PC-9 (cell line): ENCODE measurements around the gene ABCA8. TPM values are rescaled to one million over a fixed set of nuclear protein-coding genes. Genes with fewer than 3 reads are reported as not detected.

Experiments used
- BruUV-seq: library from RNA; stranded (reverse); fragments of 400-500 nt; replicated peaks from 2 replicates; lab custom pipeline; 2021; lab: Mats Ljungman, UMichigan
- CTCF ChIA-PET: fragments of 300-600 bp; sonication (Branson Sonifier 250); formaldehyde crosslinking; loops from one replicate; lab custom pipeline; 2022; ENCODE audit warnings: antibody characterized with exemption; lab: Charles Lee
- POLR2A ChIA-PET: fragments of 300-600 bp; sonication (Branson Sonifier 250); formaldehyde crosslinking; loops from one replicate; lab custom pipeline; 2022; ENCODE audit warnings: antibody characterized with exemption; ENCODE audit not compliant: unreplicated experiment; lab: Charles Lee
- DNase-seq, 2 experiments: peaks; one replicate each; pipeline versions ENCODE4 v3.0.0 to v3.0.0-alpha.2; 2015 to 2022; ENCODE audit warnings: mixed read lengths in 1 of 2
- H2AFZ ChIP-seq: fragments of 200-600 bp; sonication (generic); 2 replicates; pipeline ENCODE4 v1.8.1; 2017; ENCODE audit warnings: antibody characterized with exemption
- H3F3A ChIP-seq: fragments of 200-600 bp; sonication (generic); 2 replicates; pipeline ENCODE4 v1.8.1; 2017; ENCODE audit warnings: antibody characterized with exemption, mild to moderate bottlenecking, low read depth; ENCODE audit not compliant: insufficient read depth
- H3K27ac ChIP-seq: fragments of 200-600 bp; sonication (generic); 2 replicates; pipeline ENCODE4 v1.6.1; 2016; ENCODE audit warnings: mixed run types
- H3K27me3 ChIP-seq: fragments of 200-600 bp; sonication (generic); 2 replicates; pipeline ENCODE4 v1.6.1; 2016; ENCODE audit warnings: low read depth, mixed run types; ENCODE audit not compliant: insufficient read depth
- H3K36me3 ChIP-seq: fragments of 200-600 bp; sonication (generic); 2 replicates; pipeline ENCODE4 v1.6.1; 2016; ENCODE audit warnings: low read depth, mixed run types
- H3K4me1 ChIP-seq: fragments of 200-600 bp; sonication (generic); replicated peaks from 2 replicates; pipeline ENCODE4 v1.6.1; 2016; ENCODE audit warnings: mixed run types; ENCODE audit not compliant: insufficient read depth
- H3K4me2 ChIP-seq: fragments of 200-600 bp; sonication (generic); 2 replicates; pipeline ENCODE4 v1.6.1; 2017; ENCODE audit warnings: mixed run types
- H3K4me3 ChIP-seq: fragments of 200-600 bp; sonication (generic); 2 replicates; pipeline ENCODE4 v1.6.1; 2016; ENCODE audit warnings: mixed run types
- H3K79me2 ChIP-seq: fragments of 200-600 bp; sonication (generic); 2 replicates; pipeline ENCODE4 v1.6.1; 2017; ENCODE audit warnings: low read depth, mixed run types
- H3K9me2 ChIP-seq: fragments of 200-600 bp; sonication (generic); 2 replicates; pipeline ENCODE4 v1.8.1; 2017; ENCODE audit warnings: mild to moderate bottlenecking; ENCODE audit not compliant: insufficient read depth
- H3K9me3 ChIP-seq: fragments of 200-600 bp; sonication (generic); 2 replicates; pipeline ENCODE4 v1.8.1; 2016; ENCODE audit warnings: low read depth; ENCODE audit not compliant: insufficient read depth
- H4K20me1 ChIP-seq: fragments of 200-600 bp; sonication (generic); 2 replicates; pipeline ENCODE4 v1.8.1; 2017; ENCODE audit not compliant: insufficient read depth
- EZH2 ChIP-seq: fragments of 200-600 bp; sonication (generic); IDR thresholded peaks from 2 replicates; pipeline ENCODE4 v1.8.0; 2017; ENCODE audit warnings: antibody characterized with exemption, low read depth
- intact Hi-C: fragments of 100-400 bp; cut with micrococcal nuclease; formaldehyde crosslinking; loops from one replicate; pipeline ENCODE4 v1.10.0; 2022; ENCODE audit not compliant: unreplicated experiment
- total RNA-seq: library from RNA; stranded (reverse); gene quantifications from 2 replicates; pipeline ENCODE4 v1.2.3, GENCODE V29; 2021
- TF ChIP-seq, protein P1 (sequence below): fragments of 200-600 bp; sonication (generic); conservative IDR thresholded peaks from 2 replicates; pipeline ENCODE4 v1.6.1; 2017; ENCODE audit warnings: mixed run types, antibody characterized with exemption, mild to moderate bottlenecking, moderate library complexity

Gene ABCA8
- total RNA-seq, 1 experiment from 2014 or later, result not detected

- POLR2A ChIA-PET, result no interaction called here
- Histone ChIP-seq H3K4me1 (no peaks in the 10 kb centered on the region), H3K9me3 (no peaks in the 10 kb centered on the region), H3F3A (no peaks in the 10 kb centered on the region), H4K20me1 (no peaks in the 10 kb centered on the region), H3K27ac (no peak overlapping the region), H3K9me2 (no peaks in the 10 kb centered on the region), H3K79me2 (no peaks in the 10 kb centered on the region), H2AFZ (no peak overlapping the region), H3K4me2 (no peak overlapping the region), H3K36me3 (no peaks in the 10 kb centered on the region), H3K27me3 (no peaks in the 10 kb centered on the region), H3K4me3 (no peak overlapping the region)
- no peak for TF ChIP-seq EZH2
- TF ChIP-seq, protein P1, sequence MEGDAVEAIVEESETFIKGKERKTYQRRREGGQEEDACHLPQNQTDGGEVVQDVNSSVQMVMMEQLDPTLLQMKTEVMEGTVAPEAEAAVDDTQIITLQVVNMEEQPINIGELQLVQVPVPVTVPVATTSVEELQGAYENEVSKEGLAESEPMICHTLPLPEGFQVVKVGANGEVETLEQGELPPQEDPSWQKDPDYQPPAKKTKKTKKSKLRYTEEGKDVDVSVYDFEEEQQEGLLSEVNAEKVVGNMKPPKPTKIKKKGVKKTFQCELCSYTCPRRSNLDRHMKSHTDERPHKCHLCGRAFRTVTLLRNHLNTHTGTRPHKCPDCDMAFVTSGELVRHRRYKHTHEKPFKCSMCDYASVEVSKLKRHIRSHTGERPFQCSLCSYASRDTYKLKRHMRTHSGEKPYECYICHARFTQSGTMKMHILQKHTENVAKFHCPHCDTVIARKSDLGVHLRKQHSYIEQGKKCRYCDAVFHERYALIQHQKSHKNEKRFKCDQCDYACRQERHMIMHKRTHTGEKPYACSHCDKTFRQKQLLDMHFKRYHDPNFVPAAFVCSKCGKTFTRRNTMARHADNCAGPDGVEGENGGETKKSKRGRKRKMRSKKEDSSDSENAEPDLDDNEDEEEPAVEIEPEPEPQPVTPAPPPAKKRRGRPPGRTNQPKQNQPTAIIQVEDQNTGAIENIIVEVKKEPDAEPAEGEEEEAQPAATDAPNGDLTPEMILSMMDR, result no peak
- no peak for DNase-seq
- CTCF ChIA-PET, result no interaction called here
- BruUV-seq, result no TSS peak
- intact Hi-C loops, result no loop called here
Observed at GRCh38 chr17:68993112-68993511, 37.9 kb upstream of the ABCA8 start.

GRCh38 chr17:68987966-68988365 lies 32.8 kb upstream of the ABCA8 start:
- Histone ChIP-seq H4K20me1 (no peaks in the 10 kb centered on the region), H3K9me2 (no peaks in the 10 kb centered on the region), H3K79me2 (no peaks in the 10 kb centered on the region), H3K36me3 (no peaks in the 10 kb centered on the region), H3K4me3 (no peak overlapping the region), H3K27me3 (no peaks in the 10 kb centered on the region), H3K4me1 (no peaks in the 10 kb centered on the region), H3F3A (no peaks in the 10 kb centered on the region), H3K27ac (no peak overlapping the region), H2AFZ (no peak overlapping the region), H3K9me3 (no peaks in the 10 kb centered on the region), H3K4me2 (no peak overlapping the region)
- no peak for DNase-seq
- TF ChIP-seq EZH2, result no peak
- TF ChIP-seq, protein P1, result no peak
- intact Hi-C loops, result no loop called here
- ChIA-PET CTCF (no interaction called here), POLR2A (no interaction called here)
- BruUV-seq, result no TSS peak

- no peak overlapping the region for H2AFZ ChIP-seq
- H3K4me1 ChIP-seq, result peaks cover 7% of the 10 kb centered on the region; the same call in 1 of the 2 replicates
- H3K4me2 ChIP-seq, result peak overlapping the region; percentile 55
- H3K27me3 ChIP-seq, result no peaks in the 10 kb centered on the region
- no peaks in the 10 kb centered on the region for H3F3A ChIP-seq
- TF ChIP-seq, protein P1, result no peak
- TF ChIP-seq EZH2, result no peak
- CTCF ChIA-PET, result no interaction called here
- no peaks in the 10 kb centered on the region for H3K9me2 ChIP-seq
- H3K27ac ChIP-seq, result no peak overlapping the region
- no peaks in the 10 kb centered on the region for H3K9me3 ChIP-seq
- H3K79me2 ChIP-seq, result no peaks in the 10 kb centered on the region
- H3K36me3 ChIP-seq, result no peaks in the 10 kb centered on the region
- POLR2A ChIA-PET, result no interaction called here
- intact Hi-C loops, result loop anchor here (1.0 kb wide), 1 partner anchor 66 kb away; no protein-coding TSS in a partner anchor
- peak in 1 of 2 experiments; percentile 68 for DNase-seq
- no peaks in the 10 kb centered on the region for H4K20me1 ChIP-seq
- H3K4me3 ChIP-seq, result peak overlapping the region; percentile 37; the same call in 1 of the 2 replicates
- BruUV-seq, result no TSS peak
Observed at GRCh38 chr17:68981288-68981687, 26.1 kb upstream of the ABCA8 start.
